ENCODE data around the gene DENND1B. TPM values are rescaled to one million over a fixed set of nuclear protein-coding genes. Genes with fewer than 3 reads are reported as not detected.

Gene DENND1B
- total RNA-seq, 4 donors from 2014 or later, result 10.1 to 14.4 (median 12.6) TPM

GRCh38 chr1:197737916-197738315 is 37.4 kb downstream of the DENND1B start:
- H3K27me3 ChIP-seq, result no peaks in the 10 kb centered on the region
- TF ChIP-seq POLR2AphosphoS5 (IDR thresholded peaks at IDR 0.05) (no peak), EP300 (IDR thresholded peaks at IDR 0.05) (no peak), POLR2A (IDR thresholded peaks at IDR 0.05) (no peak), CTCF (IDR thresholded peaks at IDR 0.05) (no peak)
- H3K4me3 ChIP-seq, result no peak overlapping the region
- peaks cover 2% of the 10 kb centered on the region for H3K4me1 ChIP-seq
- H3K9me3 ChIP-seq, result no peaks in the 10 kb centered on the region
- no peak overlapping the region for H3K27ac ChIP-seq
- WGBS, result 89% methylated on average over 1 of the region's 1 CpG
- DNase-seq (ENCODE audit: low spot score in 2 of 2), result no peak
- no peaks in the 10 kb centered on the region for H3K36me3 ChIP-seq

- WGBS, result 36% methylated on average over 1 of the region's 1 CpG
- no peaks in the 10 kb centered on the region for H3K27me3 ChIP-seq
- H3K4me3 ChIP-seq, result no peak overlapping the region
- H3K9me3 ChIP-seq, result no peaks in the 10 kb centered on the region
- H3K4me1 ChIP-seq, result no peaks in the 10 kb centered on the region
- TF ChIP-seq EP300 (IDR thresholded peaks at IDR 0.05) (no peak), POLR2A (IDR thresholded peaks at IDR 0.05) (no peak), CTCF (IDR thresholded peaks at IDR 0.05) (no peak), POLR2AphosphoS5 (IDR thresholded peaks at IDR 0.05) (no peak)
- no peaks in the 10 kb centered on the region for H3K36me3 ChIP-seq
- no peak for DNase-seq (ENCODE audit: low spot score in 2 of 2)
- no peak overlapping the region for H3K27ac ChIP-seq
Observed at GRCh38 chr1:197736685-197737084, 38.6 kb downstream of the DENND1B start.

GRCh38 chr1:197735461-197735860 is 39.8 kb downstream of the DENND1B start:
- TF ChIP-seq POLR2A (IDR thresholded peaks at IDR 0.05), result no peak
- Histone ChIP-seq H3K27ac (no peak overlapping the region), H3K36me3 (no peaks in the 10 kb centered on the region), H3K4me3 (no peak overlapping the region), H3K4me1 (no peaks in the 10 kb centered on the region), H3K9me3 (no peaks in the 10 kb centered on the region), H3K27me3 (no peaks in the 10 kb centered on the region)
- no peak for DNase-seq (ENCODE audit: low spot score in 2 of 2)
- WGBS, result 95% methylated on average over 16 of the region's 16 CpGs

- no peak overlapping the region for H3K27ac ChIP-seq
- no peak for TF ChIP-seq POLR2A (IDR thresholded peaks at IDR 0.05)
- no peak for TF ChIP-seq POLR2AphosphoS5 (IDR thresholded peaks at IDR 0.05)
- TF ChIP-seq CTCF (IDR thresholded peaks at IDR 0.05), result no peak
- TF ChIP-seq EP300 (IDR thresholded peaks at IDR 0.05), result no peak
Observed at GRCh38 chr1:197733324-197733723, 42.0 kb downstream of the DENND1B start.

GRCh38 chr1:197732187-197732586 is 43.1 kb downstream of the DENND1B start:
- Histone ChIP-seq H3K9me3 (no peaks in the 10 kb centered on the region), H3K27ac (no peak overlapping the region), H3K4me1 (no peaks in the 10 kb centered on the region), H3K4me3 (no peak overlapping the region), H3K27me3 (no peaks in the 10 kb centered on the region), H3K36me3 (no peaks in the 10 kb centered on the region)
- no peak for TF ChIP-seq POLR2A (IDR thresholded peaks at IDR 0.05)
- TF ChIP-seq EP300 (IDR thresholded peaks at IDR 0.05), result no peak
- no peak for TF ChIP-seq POLR2AphosphoS5 (IDR thresholded peaks at IDR 0.05)
- no peak for TF ChIP-seq CTCF (IDR thresholded peaks at IDR 0.05)
- 97% methylated on average over 2 of the region's 2 CpGs for WGBS
- no peak for DNase-seq (ENCODE audit: low spot score in 2 of 2)

More at GRCh38 chr1:197733324-197733723, 42.0 kb downstream of the DENND1B start:
- Histone ChIP-seq H3K4me1 (no peaks in the 10 kb centered on the region), H3K9me3 (no peaks in the 10 kb centered on the region), H3K36me3 (no peaks in the 10 kb centered on the region), H3K4me3 (no peak overlapping the region), H3K27me3 (no peaks in the 10 kb centered on the region)
- no peak for DNase-seq (ENCODE audit: low spot score in 2 of 2)
- WGBS, result 70% methylated on average over 5 of the region's 5 CpGs

GRCh38 chr1:197731449-197731848 is 43.8 kb downstream of the DENND1B start:
- DNase-seq (ENCODE audit: low spot score in 2 of 2), result no peak
- H3K27me3 ChIP-seq, result no peaks in the 10 kb centered on the region
- no peaks in the 10 kb centered on the region for H3K4me1 ChIP-seq
- no peak overlapping the region for H3K4me3 ChIP-seq
- 93% methylated on average over 3 of the region's 3 CpGs for WGBS
- no peaks in the 10 kb centered on the region for H3K9me3 ChIP-seq
- H3K36me3 ChIP-seq, result no peaks in the 10 kb centered on the region
- no peak overlapping the region for H3K27ac ChIP-seq
- no peak for TF ChIP-seq POLR2AphosphoS5 (IDR thresholded peaks at IDR 0.05)
- no peak for TF ChIP-seq EP300 (IDR thresholded peaks at IDR 0.05)
- TF ChIP-seq POLR2A (IDR thresholded peaks at IDR 0.05), result no peak
- TF ChIP-seq CTCF (IDR thresholded peaks at IDR 0.05), result no peak
